PFSK-1 (cell line): ENCODE measurements around the gene ACTN1.

Experiments used
- FOXP2 ChIP-seq: optimal IDR thresholded peaks from 2 replicates; pipeline ENCODE3; 2011; ENCODE audit warnings: borderline replicate concordance, control low read depth, inconsistent platforms; ENCODE audit not compliant: insufficient read depth; ENCODE audit errors: extremely low read length, extremely low read depth
- POLR2AphosphoS5 ChIP-seq: IDR thresholded peaks from 2 replicates; pipeline ENCODE4 v1.6.1; 2012; ENCODE audit warnings: low read depth, mild to moderate bottlenecking, control low read depth, low read length, moderate library complexity
- SIN3A ChIP-seq: IDR thresholded peaks from 2 replicates; pipeline ENCODE4 v1.6.1; 2012; ENCODE audit warnings: mild to moderate bottlenecking, low read length, moderate library complexity, borderline replicate concordance; ENCODE audit not compliant: insufficient read depth
- TAF1 ChIP-seq: IDR thresholded peaks from 2 replicates; pipeline ENCODE4 v1.6.1; 2012; ENCODE audit warnings: low read length, control low read depth, borderline replicate concordance; ENCODE audit not compliant: insufficient read depth
- TF ChIP-seq, protein P1 (sequence below), 2 experiments: IDR thresholded peaks; 2 replicates each; pipeline versions ENCODE4 v1.6.1 to v1.8.0; 2011 to 2012; ENCODE audit warnings: low read depth in 2 of 2, low read length in 2 of 2, control low read depth in 1 of 2, inconsistent platforms in 1 of 2, mild to moderate bottlenecking in 1 of 2, moderate library complexity in 1 of 2; ENCODE audit not compliant: insufficient read depth in 1 of 2

Gene ACTN1

DNA sequence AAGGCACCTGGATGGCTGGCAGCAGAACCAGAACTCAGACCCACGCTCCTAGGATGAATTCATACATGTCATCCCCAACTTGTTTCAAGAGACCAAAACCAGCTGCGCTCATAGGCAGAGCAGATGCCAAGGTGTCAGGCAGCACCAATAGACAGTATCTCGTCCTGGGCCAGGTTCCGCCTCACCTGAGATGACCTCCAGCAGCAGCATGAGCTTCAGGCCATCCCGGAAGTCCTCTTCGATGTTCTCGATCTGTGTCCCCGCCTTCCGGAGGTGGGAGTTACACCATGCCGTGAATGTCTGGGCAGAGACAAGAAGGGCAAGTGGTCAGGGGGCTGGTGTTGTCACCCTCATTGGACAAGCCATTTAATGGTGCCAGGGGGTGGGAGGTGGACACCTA is 53.7 kb downstream of the ACTN1 start:
- TF ChIP-seq POLR2AphosphoS5 (no peak), FOXP2 (no peak), TAF1 (no peak), SIN3A (no peak)
- TF ChIP-seq, protein P1, sequence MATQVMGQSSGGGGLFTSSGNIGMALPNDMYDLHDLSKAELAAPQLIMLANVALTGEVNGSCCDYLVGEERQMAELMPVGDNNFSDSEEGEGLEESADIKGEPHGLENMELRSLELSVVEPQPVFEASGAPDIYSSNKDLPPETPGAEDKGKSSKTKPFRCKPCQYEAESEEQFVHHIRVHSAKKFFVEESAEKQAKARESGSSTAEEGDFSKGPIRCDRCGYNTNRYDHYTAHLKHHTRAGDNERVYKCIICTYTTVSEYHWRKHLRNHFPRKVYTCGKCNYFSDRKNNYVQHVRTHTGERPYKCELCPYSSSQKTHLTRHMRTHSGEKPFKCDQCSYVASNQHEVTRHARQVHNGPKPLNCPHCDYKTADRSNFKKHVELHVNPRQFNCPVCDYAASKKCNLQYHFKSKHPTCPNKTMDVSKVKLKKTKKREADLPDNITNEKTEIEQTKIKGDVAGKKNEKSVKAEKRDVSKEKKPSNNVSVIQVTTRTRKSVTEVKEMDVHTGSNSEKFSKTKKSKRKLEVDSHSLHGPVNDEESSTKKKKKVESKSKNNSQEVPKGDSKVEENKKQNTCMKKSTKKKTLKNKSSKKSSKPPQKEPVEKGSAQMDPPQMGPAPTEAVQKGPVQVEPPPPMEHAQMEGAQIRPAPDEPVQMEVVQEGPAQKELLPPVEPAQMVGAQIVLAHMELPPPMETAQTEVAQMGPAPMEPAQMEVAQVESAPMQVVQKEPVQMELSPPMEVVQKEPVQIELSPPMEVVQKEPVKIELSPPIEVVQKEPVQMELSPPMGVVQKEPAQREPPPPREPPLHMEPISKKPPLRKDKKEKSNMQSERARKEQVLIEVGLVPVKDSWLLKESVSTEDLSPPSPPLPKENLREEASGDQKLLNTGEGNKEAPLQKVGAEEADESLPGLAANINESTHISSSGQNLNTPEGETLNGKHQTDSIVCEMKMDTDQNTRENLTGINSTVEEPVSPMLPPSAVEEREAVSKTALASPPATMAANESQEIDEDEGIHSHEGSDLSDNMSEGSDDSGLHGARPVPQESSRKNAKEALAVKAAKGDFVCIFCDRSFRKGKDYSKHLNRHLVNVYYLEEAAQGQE (IDR thresholded peaks at IDR 0.05; ENCODE audit: insufficient read depth in 1 of 2, low read depth in 2 of 2, low read length in 2 of 2) = no peak

DNA sequence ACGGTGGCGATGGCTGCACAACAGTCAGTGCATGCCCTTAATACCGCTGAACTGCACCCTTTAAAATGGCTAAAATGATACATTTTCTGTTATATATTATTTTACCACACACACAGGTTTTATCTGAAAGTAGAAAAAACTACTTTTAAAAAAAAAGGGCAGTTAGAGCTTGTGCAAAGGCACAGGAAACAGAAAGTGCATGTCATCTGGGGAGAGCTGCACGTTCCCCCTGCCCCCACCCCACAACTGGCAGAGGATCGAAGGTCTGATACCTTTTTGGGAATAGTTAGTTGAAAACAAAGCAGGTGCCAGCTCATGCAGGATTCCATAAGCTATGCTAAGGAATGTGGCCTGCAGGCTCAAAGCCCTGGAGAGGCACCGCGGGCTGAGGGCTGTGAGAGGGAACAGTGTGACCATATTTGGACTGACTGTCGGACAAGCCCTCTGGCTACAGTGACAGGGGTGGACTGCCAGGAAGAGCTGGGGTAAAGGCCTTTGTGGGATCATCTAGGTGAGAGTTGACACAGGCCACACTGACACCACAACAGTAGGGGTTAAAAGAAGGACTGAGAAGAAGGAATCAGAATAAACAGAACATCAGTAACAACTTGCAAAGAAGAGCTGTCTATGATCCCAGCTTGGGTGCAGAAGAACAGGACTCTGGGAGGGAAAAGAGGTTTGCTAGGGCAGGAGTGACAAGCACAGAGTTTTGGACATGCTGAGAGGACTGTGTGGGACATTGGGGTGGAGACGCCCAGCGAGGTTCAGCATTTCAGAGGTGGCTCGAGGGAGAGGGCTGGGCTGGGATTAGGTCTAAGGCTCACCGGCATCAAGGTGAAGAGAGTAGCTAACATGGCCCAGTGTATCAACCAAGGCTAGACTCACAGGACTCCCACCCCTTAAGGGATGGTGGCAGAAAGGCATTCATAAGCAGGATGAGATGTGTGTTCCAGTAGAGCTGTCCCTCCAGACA is 54.6 kb downstream of the ACTN1 start:
- TF ChIP-seq TAF1 = no peak
- TF ChIP-seq, protein P1 (IDR thresholded peaks at IDR 0.05; ENCODE audit: insufficient read depth in 1 of 2, low read depth in 2 of 2, low read length in 2 of 2) = no peak
- TF ChIP-seq FOXP2 = no peak
- TF ChIP-seq SIN3A = no peak
- TF ChIP-seq POLR2AphosphoS5 = no peak

DNA sequence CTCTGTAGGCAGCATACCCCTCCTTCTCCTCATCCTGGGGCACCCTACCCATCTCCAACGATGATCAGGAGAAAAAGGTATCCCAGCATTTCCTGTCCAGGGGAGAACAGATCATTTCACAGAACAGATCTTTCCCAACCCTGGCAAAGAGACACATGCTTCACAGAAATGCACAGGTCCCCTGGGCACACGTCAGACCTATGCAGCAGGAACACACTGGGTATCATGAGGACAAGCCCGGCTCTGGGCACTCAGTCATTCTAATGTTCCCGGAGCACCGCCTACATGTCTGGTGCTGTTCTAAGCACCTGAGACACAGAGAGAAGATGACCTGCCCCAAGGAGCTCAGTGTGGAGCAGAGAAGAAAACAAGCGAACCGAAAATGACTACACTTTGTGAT is 56.2 kb downstream of the ACTN1 start:
- TF ChIP-seq TAF1 = no peak
- TF ChIP-seq, protein P1 (IDR thresholded peaks at IDR 0.05; ENCODE audit: insufficient read depth in 1 of 2, low read depth in 2 of 2, low read length in 2 of 2) = no peak
- TF ChIP-seq FOXP2 = no peak
- no peak for TF ChIP-seq SIN3A
- TF ChIP-seq POLR2AphosphoS5 = no peak

DNA sequence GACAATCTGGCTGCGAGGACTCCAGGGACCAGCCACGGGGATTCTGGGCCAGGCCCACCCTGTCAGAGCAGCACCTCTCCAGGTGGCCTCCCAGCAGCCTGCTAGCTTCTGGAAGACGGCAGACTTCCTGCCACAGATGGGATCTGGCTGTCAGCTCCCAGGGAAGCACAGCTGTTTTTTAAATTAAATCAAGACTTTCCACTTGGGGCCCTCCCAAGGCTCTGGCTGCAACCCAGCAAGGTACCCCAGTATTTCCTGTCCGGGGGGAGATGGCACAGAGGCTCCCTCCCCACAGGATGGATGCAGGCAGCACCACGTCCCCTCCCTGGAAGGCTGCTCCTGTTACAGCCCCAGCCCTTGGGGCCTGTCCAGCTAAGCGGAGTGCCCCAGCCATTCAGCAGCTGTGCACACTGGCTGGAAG is 56.9 kb downstream of the ACTN1 start:
- TF ChIP-seq SIN3A (no peak), POLR2AphosphoS5 (no peak), FOXP2 (no peak), TAF1 (no peak)
- TF ChIP-seq, protein P1 (IDR thresholded peaks at IDR 0.05; ENCODE audit: insufficient read depth in 1 of 2, low read depth in 2 of 2, low read length in 2 of 2) = no peak
